Mesenteric fat pad (tissue), 1 donor: ENCODE results near the gene IFITM2. TPM values are rescaled to one million over a fixed set of nuclear protein-coding genes. Genes with fewer than 3 reads are reported as not detected.
"Not testable (repeated sequence)": the region's sequence is repeated elsewhere in the genome, so short reads cannot be mapped to it uniquely, and the experiment has no call there.

Source experiments
- DNase-seq: peaks from one replicate; pipeline ENCODE4 v3.0.0-alpha.2; 2020; ENCODE audit warnings: low spot score
- total RNA-seq: library from RNA; stranded (reverse); fragmentation: NEBNext Ultra II Directional; extraction: Animal tissue kit (Norgen Biotek cat#: 25700); gene quantifications from one replicate; pipeline ENCODE4 v1.2.1, GENCODE V29; 2021
- donor health status: DM: yes; HTN: yes; CAD: no.

IFITM2 gene
- total RNA-seq, 1 donor from 2014 or later: 657 TPM

GRCh38 chr11:324593-325517 lies 17.2 kb downstream of the IFITM2 start:
- peak; percentile 51 for DNase-seq

GRCh38 chr11:325796-326591 lies 18.4 kb downstream of the IFITM2 start:
- DNase-seq: peak; percentile 72

GRCh38 chr11:326592-326841 lies 18.9 kb downstream of the IFITM2 start:
- no peak for DNase-seq

GRCh38 chr11:326842-327580 lies 19.4 kb downstream of the IFITM2 start:
- peak; percentile 94 for DNase-seq

GRCh38 chr11:327581-327923 lies 19.9 kb downstream of the IFITM2 start:
- DNase-seq: no peak

GRCh38 chr11:328012-328411 lies 20.4 kb downstream of the IFITM2 start:
- DNase-seq: peak; percentile 68

- not testable (repeated sequence) for DNase-seq
These were observed 21.0 kb downstream of the IFITM2 start for GRCh38 chr11:328516-329100.

- DNase-seq: no peak
These were observed 22.3 kb downstream of the IFITM2 start for GRCh38 chr11:329886-330253.

- peak; percentile 68 for DNase-seq
These were observed 22.7 kb downstream of the IFITM2 start for GRCh38 chr11:330307-330693.

- peak; percentile 74 for DNase-seq
These were observed 23.2 kb downstream of the IFITM2 start for GRCh38 chr11:330694-331357.

GRCh38 chr11:331358-332060 lies 23.9 kb downstream of the IFITM2 start:
- peak; percentile 75 for DNase-seq

- DNase-seq: peak; percentile 78
These were observed 25.2 kb downstream of the IFITM2 start for GRCh38 chr11:332651-333480.

GRCh38 chr11:333616-334263 lies 26.1 kb downstream of the IFITM2 start:
- DNase-seq: peak; percentile 68

GRCh38 chr11:334264-334994 lies 26.8 kb downstream of the IFITM2 start:
- DNase-seq: peak; percentile 86

GRCh38 chr11:335779-336658 lies 28.4 kb downstream of the IFITM2 start:
- peak; percentile 68 for DNase-seq

GRCh38 chr11:336659-337198 lies 29.1 kb downstream of the IFITM2 start:
- no peak for DNase-seq

- DNase-seq: peak; percentile 14
These were observed 30.1 kb downstream of the IFITM2 start for GRCh38 chr11:337711-338110.
